ENCODE measurements around the gene AKAP8L. TPM values are rescaled to one million over a fixed set of nuclear protein-coding genes. Genes with fewer than 3 reads are reported as not detected.

The AKAP8L gene
- total and polyA plus RNA-seq, 10 of the 15 experiments (the other 5 are each of a cell fraction or from before 2014, with no cell fraction given): 0.66 to 64.3 (median 40.0) TPM

GRCh38 chr19:15425321-15425950 is 6.6 kb upstream of the AKAP8L start:
- peaks cover 9% of the 10 kb centered on the region for H3K79me2 ChIP-seq (ENCODE audit: control insufficient read depth, insufficient read depth, low read length)
- no peaks in the 10 kb centered on the region for H4K20me1 ChIP-seq (ENCODE audit: control insufficient read depth, insufficient read depth)
- no TSS peak for BruUV-seq (replicated peaks)
- no peak for ATAC-seq
- POLR2A ChIA-PET: no interaction called here
- RAD21 ChIA-PET (ENCODE audit: unreplicated experiment): no interaction called here
- H3K4me3 ChIP-seq: no peak overlapping the region
- in situ Hi-C loops (cut with MboI): loop anchor here (5.0 kb wide), 1 partner anchor 132 kb away; no protein-coding TSS in a partner anchor
- H3K27ac ChIP-seq (ENCODE audit: control insufficient read depth, insufficient read depth): no peak overlapping the region
- H3K27me3 ChIP-seq (replicated peaks in 1 of 2; ENCODE audit: control insufficient read depth in 2 of 2, insufficient read depth in 2 of 2, low read length in 1 of 2): no peaks in the 10 kb centered on the region
- H3K4me2 ChIP-seq (ENCODE audit: control insufficient read depth, insufficient read depth): no peak overlapping the region
- no peak overlapping the region for H2AFZ ChIP-seq (ENCODE audit: control insufficient read depth, low read depth, low read length)
- H3K36me3 ChIP-seq (ENCODE audit: control insufficient read depth in 2 of 2, insufficient read depth in 2 of 2, low read length in 1 of 2): peaks cover 14 to 46% of the 10 kb centered on the region in 2 experiments
- H3K9ac ChIP-seq (ENCODE audit: control insufficient read depth, insufficient read depth, low read length): no peak overlapping the region
- no peaks in the 10 kb centered on the region; the same call in 2 of the 3 replicates for H3K9me3 ChIP-seq (replicated peaks; ENCODE audit: control insufficient read depth, insufficient read depth, low read length)
- H3K4me1 ChIP-seq (ENCODE audit: control insufficient read depth, insufficient read depth, low read length): no peaks in the 10 kb centered on the region
- FAIRE-seq: no peak
- 93% methylated on average over 26 of the region's 36 CpGs for whole genome bisulfite sequencing (ENCODE audit: insufficient coverage, insufficient replicate concordance, low lambda C conversion rate, missing lambda C conversion rate)
- SMC1A ChIA-PET (ENCODE audit: uncharacterized antibody, unreplicated experiment): no interaction called here
- CTCF ChIA-PET: no interaction called here
- intact Hi-C loops (cut with micrococcal nuclease; ENCODE audit: unreplicated experiment): no loop called here
- DNase-seq (ENCODE audit: low read depth, low spot score): no peak
- TF ChIP-seq SIX5 (IDR thresholded peaks at IDR 0.05; ENCODE audit: low read depth, low read length, severe bottlenecking) (no peak), SKIL (IDR thresholded peaks at IDR 0.05; ENCODE audit: low read depth, poor library complexity, severe bottlenecking) (no peak), MYC (IDR thresholded peaks at IDR 0.05; ENCODE audit: insufficient read depth, insufficient read length, insufficient replicate concordance, low read length, severe bottlenecking) (no peak), RELA (IDR thresholded peaks at IDR 0.05; ENCODE audit: borderline replicate concordance, partially characterized antibody) (no peak), BHLHE40 (IDR thresholded peaks at IDR 0.05; ENCODE audit: borderline replicate concordance in 1 of 2, low read depth in 2 of 2, low read length in 1 of 2) (no peak), LARP7 (IDR thresholded peaks at IDR 0.05) (no peak), RELB (IDR thresholded peaks at IDR 0.05; ENCODE audit: low read depth) (no peak), DPF2 (IDR thresholded peaks at IDR 0.05) (no peak), SMARCA5 (IDR thresholded peaks at IDR 0.05) (no peak), TARDBP (IDR thresholded peaks at IDR 0.05; ENCODE audit: borderline replicate concordance) (no peak), ZNF592 (IDR thresholded peaks at IDR 0.05) (no peak), TAF1 (IDR thresholded peaks at IDR 0.05; ENCODE audit: borderline replicate concordance, low read depth, low read length) (no peak), GATAD2B (conservative IDR thresholded peaks at IDR 0.05; ENCODE audit: low read depth) (no peak)
